ENCODE results near the gene PI4KB. TPM values are rescaled to one million over a fixed set of nuclear protein-coding genes. Genes with fewer than 3 reads are reported as not detected.

Gene PI4KB
- total and polyA plus RNA-seq, 2 of the 13 experiments (the other 11 are each of a cell fraction or from before 2014, with no cell fraction given) = 19.5 to 29.3 TPM

DNA sequence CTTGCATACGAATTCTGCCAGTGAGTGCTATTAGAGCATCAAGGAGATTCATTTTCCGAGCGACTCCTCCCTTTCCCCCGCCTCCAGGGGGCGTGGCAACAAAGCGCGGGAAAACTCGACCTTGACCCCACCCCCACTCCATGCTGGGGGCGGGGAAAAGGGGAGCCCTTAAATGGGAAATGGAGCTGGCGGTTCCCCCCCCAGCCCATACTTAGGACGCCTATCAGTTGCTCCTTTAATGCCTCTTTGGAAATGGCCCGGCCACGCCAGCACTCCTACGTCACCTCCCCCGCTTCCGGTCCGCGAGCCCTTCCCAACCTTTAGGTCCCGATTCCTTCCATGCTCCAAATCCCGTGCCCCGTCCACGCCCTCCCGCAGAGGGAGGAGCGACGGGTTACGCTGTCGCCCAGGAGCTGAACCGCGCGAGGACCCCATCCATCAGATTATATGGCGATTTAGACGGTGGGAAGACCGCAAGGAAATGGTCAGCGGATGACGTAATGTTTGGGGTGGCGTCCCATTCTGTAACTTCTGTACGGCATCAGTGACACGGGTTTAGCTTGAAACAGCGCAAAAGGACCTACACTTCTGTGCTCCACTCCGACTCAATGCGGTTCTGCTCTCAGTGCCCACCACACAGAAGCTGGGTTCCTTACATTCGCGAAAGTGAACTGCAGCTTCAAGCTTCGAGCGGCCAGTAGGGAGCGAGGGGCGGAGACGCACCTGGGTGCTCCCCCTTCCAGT, 45.8 kb downstream of the PI4KB start (continued):
- peak; percentile 87 for TF ChIP-seq ZNF687 (CRISPR knock-in tag; IDR thresholded peaks at IDR 0.05)
- peak; percentile 29; the same call in 1 of the 2 replicates for TF ChIP-seq ZNF652 (CRISPR knock-in tag; IDR thresholded peaks at IDR 0.05; ENCODE audit: borderline replicate concordance, low read depth)
- TF ChIP-seq CEBPB (IDR thresholded peaks at IDR 0.05; ENCODE audit: borderline replicate concordance, low read depth, low read length) = peak; percentile 77
- TF ChIP-seq ATF7 (IDR thresholded peaks at IDR 0.05) = peak; percentile 99
- peak; percentile 98 for TF ChIP-seq ATF7 (CRISPR knock-in tag; IDR thresholded peaks at IDR 0.05)
- peak; percentile 42; the same call in 1 of the 2 replicates for TF ChIP-seq ZNF256 (CRISPR knock-in tag; conservative IDR thresholded peaks at IDR 0.05)
- 0 out of 2 replicates have a peak, but pooled peaks have one; percentile 33 for TF ChIP-seq ZNF451 (CRISPR knock-in tag; IDR thresholded peaks at IDR 0.05)
- TF ChIP-seq ZNF564 (CRISPR knock-in tag; IDR thresholded peaks at IDR 0.05) = 0 out of 2 replicates have a peak, but pooled peaks have one; percentile 61
- TF ChIP-seq CREM (IDR thresholded peaks at IDR 0.05) = peak; percentile 88
- TF ChIP-seq CREM (CRISPR knock-in tag; IDR thresholded peaks at IDR 0.05) = no peak; the same call in 1 of the 2 replicates
- TF ChIP-seq, protein P1, sequence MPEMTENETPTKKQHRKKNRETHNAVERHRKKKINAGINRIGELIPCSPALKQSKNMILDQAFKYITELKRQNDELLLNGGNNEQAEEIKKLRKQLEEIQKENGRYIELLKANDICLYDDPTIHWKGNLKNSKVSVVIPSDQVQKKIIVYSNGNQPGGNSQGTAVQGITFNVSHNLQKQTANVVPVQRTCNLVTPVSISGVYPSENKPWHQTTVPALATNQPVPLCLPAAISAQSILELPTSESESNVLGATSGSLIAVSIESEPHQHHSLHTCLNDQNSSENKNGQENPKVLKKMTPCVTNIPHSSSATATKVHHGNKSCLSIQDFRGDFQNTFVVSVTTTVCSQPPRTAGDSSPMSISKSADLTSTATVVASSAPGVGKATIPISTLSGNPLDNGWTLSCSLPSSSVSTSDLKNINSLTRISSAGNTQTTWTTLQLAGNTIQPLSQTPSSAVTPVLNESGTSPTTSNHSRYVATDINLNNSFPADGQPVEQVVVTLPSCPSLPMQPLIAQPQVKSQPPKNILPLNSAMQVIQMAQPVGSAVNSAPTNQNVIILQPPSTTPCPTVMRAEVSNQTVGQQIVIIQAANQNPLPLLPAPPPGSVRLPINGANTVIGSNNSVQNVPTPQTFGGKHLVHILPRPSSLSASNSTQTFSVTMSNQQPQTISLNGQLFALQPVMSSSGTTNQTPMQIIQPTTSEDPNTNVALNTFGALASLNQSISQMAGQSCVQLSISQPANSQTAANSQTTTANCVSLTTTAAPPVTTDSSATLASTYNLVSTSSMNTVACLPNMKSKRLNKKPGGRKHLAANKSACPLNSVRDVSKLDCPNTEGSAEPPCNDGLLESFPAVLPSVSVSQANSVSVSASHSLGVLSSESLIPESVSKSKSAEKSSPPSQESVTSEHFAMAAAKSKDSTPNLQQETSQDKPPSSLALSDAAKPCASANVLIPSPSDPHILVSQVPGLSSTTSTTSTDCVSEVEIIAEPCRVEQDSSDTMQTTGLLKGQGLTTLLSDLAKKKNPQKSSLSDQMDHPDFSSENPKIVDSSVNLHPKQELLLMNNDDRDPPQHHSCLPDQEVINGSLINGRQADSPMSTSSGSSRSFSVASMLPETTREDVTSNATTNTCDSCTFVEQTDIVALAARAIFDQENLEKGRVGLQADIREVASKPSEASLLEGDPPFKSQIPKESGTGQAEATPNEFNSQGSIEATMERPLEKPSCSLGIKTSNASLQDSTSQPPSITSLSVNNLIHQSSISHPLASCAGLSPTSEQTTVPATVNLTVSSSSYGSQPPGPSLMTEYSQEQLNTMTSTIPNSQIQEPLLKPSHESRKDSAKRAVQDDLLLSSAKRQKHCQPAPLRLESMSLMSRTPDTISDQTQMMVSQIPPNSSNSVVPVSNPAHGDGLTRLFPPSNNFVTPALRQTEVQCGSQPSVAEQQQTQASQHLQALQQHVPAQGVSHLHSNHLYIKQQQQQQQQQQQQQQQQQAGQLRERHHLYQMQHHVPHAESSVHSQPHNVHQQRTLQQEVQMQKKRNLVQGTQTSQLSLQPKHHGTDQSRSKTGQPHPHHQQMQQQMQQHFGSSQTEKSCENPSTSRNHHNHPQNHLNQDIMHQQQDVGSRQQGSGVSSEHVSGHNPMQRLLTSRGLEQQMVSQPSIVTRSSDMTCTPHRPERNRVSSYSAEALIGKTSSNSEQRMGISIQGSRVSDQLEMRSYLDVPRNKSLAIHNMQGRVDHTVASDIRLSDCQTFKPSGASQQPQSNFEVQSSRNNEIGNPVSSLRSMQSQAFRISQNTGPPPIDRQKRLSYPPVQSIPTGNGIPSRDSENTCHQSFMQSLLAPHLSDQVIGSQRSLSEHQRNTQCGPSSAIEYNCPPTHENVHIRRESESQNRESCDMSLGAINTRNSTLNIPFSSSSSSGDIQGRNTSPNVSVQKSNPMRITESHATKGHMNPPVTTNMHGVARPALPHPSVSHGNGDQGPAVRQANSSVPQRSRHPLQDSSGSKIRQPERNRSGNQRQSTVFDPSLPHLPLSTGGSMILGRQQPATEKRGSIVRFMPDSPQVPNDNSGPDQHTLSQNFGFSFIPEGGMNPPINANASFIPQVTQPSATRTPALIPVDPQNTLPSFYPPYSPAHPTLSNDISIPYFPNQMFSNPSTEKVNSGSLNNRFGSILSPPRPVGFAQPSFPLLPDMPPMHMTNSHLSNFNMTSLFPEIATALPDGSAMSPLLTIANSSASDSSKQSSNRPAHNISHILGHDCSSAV (CRISPR knock-in tag; IDR thresholded peaks at IDR 0.05; ENCODE audit: borderline replicate concordance) = no peak
- peak; percentile 56; the same call in 1 of the 2 replicates for TF ChIP-seq ZNF607 (CRISPR knock-in tag; IDR thresholded peaks at IDR 0.05; ENCODE audit: borderline replicate concordance)
- peak; percentile 68 for TF ChIP-seq YEATS2 (CRISPR knock-in tag; IDR thresholded peaks at IDR 0.05; ENCODE audit: borderline replicate concordance)
- TF ChIP-seq TFDP2 (CRISPR knock-in tag; IDR thresholded peaks at IDR 0.05) = peak; percentile 99
- peak; percentile 94 for TF ChIP-seq DMAP1 (CRISPR knock-in tag; IDR thresholded peaks at IDR 0.05)

Data from HepG2 (cell line).